GM06990 (cell line): ENCODE measurements around the gene CAMK2A.

Source experiments
- DNase-seq: peaks from one replicate; pipeline ENCODE4 v3.0.0-alpha.2; 2011; ENCODE audit not compliant: insufficient read length; ENCODE audit errors: extremely low read depth
- H3K27me3 ChIP-seq: replicated peaks from 2 replicates; pipeline ENCODE4 v1.6.0; 2011; ENCODE audit warnings: low read length; ENCODE audit not compliant: control insufficient read depth, insufficient read depth
- H3K36me3 ChIP-seq: 2 replicates; pipeline ENCODE4 v1.5.1; 2011; ENCODE audit warnings: low read length; ENCODE audit not compliant: control insufficient read depth, insufficient read depth
- H3K4me3 ChIP-seq: replicated peaks from 2 replicates; pipeline ENCODE4 v1.5.1; 2011; ENCODE audit warnings: low read depth, mild to moderate bottlenecking, control low read depth, low read length
- TF ChIP-seq, protein P1 (sequence below): IDR thresholded peaks from 2 replicates; pipeline ENCODE4 v1.5.1; 2011; ENCODE audit warnings: low read length, control low read depth, mild to moderate bottlenecking, inconsistent platforms; ENCODE audit not compliant: insufficient read depth, poor library complexity, severe bottlenecking

Gene CAMK2A

DNA sequence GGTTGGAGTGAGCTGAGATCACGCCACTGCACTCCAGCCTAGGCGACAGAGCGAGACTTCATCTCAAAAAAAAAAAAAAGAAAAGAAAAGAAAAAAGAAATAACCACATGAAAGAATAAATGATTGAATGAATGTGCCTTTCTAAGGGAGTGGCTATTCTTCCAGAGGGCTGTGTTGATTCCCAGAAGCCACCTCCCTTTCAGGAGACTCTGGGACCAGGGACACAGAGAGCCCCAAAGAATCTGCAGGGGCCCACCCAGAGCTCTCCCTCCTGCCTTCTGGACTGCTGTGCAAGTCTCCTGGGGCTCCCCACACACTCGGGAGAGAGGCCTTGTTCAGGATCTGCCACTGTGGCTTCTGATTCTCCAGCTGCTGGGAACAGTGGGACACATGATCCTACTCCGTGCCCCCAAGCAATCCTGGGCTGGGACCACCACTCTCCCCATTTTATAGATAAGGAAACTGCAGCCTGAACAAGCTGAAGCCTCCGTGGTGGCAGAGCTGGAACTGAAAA is 23.6 kb downstream of the CAMK2A start:
- DNase-seq = no peak
- TF ChIP-seq, protein P1, sequence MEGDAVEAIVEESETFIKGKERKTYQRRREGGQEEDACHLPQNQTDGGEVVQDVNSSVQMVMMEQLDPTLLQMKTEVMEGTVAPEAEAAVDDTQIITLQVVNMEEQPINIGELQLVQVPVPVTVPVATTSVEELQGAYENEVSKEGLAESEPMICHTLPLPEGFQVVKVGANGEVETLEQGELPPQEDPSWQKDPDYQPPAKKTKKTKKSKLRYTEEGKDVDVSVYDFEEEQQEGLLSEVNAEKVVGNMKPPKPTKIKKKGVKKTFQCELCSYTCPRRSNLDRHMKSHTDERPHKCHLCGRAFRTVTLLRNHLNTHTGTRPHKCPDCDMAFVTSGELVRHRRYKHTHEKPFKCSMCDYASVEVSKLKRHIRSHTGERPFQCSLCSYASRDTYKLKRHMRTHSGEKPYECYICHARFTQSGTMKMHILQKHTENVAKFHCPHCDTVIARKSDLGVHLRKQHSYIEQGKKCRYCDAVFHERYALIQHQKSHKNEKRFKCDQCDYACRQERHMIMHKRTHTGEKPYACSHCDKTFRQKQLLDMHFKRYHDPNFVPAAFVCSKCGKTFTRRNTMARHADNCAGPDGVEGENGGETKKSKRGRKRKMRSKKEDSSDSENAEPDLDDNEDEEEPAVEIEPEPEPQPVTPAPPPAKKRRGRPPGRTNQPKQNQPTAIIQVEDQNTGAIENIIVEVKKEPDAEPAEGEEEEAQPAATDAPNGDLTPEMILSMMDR = no peak
- H3K36me3 ChIP-seq = no peaks in the 10 kb centered on the region
- peaks cover 4% of the 10 kb centered on the region for H3K27me3 ChIP-seq
- no peak overlapping the region for H3K4me3 ChIP-seq

DNA sequence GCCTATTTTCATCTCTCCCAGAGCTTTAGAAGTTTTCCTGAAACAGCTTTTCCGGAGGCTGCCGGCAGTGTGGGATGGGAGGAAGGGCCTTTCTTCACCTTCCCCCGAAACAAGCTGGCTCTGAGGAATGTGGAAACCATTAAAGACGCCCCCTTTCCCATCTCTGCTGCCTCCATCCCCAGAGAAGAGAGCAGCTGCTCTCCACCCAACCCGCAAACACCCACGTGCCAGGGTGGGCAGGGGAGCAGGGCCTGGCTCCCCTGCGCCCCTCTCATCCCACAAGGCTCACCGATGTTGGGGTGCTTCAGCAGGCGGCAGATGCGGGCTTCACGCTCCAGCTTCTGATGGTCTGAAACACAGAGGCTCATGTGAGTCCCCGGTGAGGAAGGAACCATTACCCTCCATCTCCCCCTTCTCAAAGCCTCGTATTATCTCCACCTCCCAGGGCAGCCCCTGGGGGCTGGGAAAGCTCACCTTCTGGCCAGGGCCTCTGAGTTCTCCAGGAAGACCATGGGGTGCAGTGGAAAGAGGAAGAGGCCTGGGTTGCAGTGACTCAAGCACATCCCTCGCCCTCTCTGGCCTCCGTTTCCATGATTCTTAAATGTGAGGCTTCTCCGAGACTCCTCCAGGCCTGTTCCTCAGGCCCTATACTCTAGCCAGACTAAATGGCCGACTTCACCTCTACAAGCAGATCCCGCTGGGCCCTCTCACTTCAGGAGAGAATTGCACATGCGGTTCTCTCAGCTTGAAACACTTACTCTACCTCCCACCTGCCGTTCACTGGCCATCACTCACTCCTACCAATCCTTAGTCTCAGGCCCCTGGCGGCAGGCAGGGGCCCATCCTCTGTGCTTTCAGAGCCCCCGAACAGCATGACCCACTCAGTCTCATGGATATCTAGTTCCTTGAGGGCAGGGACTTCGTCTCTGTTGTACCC is 24.6 kb downstream of the CAMK2A start:
- no peak for DNase-seq
- no peak overlapping the region for H3K4me3 ChIP-seq
- TF ChIP-seq, protein P1 = no peak
- H3K36me3 ChIP-seq = no peaks in the 10 kb centered on the region
- H3K27me3 ChIP-seq = peaks cover 4% of the 10 kb centered on the region

DNA sequence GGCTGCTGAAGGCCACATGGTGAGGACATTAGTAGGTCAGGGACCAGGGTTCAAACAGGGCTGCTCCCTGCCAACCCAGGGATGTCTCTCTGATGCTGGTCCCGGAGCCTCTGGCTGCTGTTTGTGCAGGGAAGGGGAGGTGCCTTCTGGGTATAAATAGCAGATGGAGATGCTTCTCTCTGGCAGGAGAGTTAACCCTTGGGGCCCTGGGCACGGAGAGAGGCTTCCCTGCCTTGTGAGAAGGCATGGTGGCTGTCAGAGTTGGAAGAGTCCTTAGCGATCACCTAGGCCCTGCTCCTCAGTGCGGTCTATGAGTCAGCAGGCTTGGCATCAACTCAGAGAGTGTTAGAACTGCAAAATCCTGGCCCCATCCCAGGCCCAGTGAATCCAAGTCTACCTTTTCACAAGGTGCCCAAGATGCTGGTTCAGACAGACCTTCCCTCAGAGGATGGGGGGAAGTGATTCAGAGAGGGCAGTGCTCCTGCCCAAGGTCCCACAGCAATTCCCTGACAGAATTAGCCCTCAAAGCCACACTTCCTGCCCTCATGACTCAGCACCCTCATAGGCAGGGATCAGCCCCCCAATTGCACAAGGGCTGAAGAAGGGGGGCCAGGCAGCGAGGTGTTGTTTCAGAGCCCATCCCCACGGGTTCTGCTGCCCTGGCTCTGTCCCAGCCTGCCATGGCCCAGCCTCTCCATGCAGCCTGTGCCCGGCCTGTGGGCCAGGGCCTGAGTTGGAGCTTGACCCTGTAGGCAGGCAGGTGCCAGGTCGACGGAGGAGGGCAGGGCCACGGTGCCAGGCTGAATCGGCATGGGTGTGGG is 25.6 kb downstream of the CAMK2A start:
- Histone ChIP-seq H3K4me3 (no peak overlapping the region), H3K27me3 (peaks cover 4% of the 10 kb centered on the region), H3K36me3 (no peaks in the 10 kb centered on the region)
- TF ChIP-seq, protein P1 = no peak
- DNase-seq = no peak

DNA sequence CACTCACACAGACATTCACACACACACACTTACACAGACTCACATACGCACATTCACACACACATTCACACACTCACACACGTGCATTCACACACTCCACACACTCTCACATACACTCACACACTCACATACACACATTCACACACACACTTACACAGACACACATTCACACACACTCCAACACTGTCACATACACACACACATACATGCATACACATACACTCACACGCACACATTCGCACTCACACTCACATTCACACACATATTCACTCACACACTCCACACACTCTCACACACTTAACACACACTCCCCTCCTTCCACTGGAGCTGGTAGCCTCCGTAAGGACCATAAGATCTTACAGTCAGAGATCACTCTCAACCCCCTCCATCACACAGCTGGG is 26.2 kb downstream of the CAMK2A start:
- Histone ChIP-seq H3K36me3 (no peaks in the 10 kb centered on the region), H3K4me3 (no peak overlapping the region), H3K27me3 (peaks cover 4% of the 10 kb centered on the region)
- DNase-seq = no peak
- TF ChIP-seq, protein P1 = no peak

DNA sequence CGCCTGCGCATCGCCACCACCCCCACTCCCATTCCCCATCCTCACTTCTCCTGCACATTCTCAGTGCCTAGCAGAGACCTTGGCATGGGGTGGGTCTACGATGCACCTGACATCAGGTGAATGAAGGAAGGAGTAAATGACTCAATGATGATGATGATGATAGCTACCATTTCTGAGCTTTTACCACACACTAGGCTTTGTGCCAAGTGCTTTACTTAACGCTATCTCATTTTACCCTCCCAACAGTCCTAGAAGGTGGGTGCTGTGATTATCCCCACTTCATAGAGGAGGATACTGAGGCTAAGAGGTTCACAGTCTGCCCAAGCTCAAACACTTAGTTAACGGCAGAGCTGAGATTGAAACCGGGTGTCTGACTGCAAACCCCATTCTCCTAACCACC is 27.1 kb downstream of the CAMK2A start:
- no peak for DNase-seq
- H3K27me3 ChIP-seq = peaks cover 4% of the 10 kb centered on the region
- TF ChIP-seq, protein P1 = no peak
- H3K4me3 ChIP-seq = no peak overlapping the region
- no peaks in the 10 kb centered on the region for H3K36me3 ChIP-seq
